PC-3 (cell line): Measurements from ENCODE around the gene RPL19.

Source experiments
- EZH2 ChIP-seq: fragments of 300-600 bp; sonication (generic); IDR thresholded peaks from one replicate; pipeline ENCODE4 v1.6.1; 2017; ENCODE audit warnings: antibody characterized with exemption, mild to moderate bottlenecking, low read length; ENCODE audit not compliant: unreplicated experiment
- TF ChIP-seq, protein P1 (sequence below): fragments of 300-600 bp; sonication (generic); conservative IDR thresholded peaks from 2 replicates; pipeline ENCODE4 v1.5.1; 2017; ENCODE audit warnings: antibody characterized with exemption, low read depth, mild to moderate bottlenecking, low read length

DNA sequence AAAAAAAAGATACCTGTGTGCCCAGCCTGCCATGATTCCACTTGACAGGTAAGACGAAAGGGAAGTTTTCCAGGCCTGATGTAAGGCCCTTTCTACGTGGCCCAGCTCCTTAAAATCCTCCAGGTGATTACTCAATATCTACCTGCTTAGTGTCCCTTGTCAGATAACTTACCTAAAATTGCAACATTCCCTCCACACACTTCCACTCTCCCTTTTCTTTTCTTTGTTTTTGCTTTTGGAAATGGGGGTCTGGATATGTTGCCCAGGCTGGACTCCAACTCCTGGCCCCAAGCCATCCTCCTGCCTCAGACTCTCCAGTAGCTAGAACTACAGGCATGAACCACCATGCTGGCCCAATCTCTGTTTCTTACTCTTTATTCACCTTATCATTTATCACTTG lies 41.5 kb upstream of the RPL19 start:
- TF ChIP-seq, protein P1, sequence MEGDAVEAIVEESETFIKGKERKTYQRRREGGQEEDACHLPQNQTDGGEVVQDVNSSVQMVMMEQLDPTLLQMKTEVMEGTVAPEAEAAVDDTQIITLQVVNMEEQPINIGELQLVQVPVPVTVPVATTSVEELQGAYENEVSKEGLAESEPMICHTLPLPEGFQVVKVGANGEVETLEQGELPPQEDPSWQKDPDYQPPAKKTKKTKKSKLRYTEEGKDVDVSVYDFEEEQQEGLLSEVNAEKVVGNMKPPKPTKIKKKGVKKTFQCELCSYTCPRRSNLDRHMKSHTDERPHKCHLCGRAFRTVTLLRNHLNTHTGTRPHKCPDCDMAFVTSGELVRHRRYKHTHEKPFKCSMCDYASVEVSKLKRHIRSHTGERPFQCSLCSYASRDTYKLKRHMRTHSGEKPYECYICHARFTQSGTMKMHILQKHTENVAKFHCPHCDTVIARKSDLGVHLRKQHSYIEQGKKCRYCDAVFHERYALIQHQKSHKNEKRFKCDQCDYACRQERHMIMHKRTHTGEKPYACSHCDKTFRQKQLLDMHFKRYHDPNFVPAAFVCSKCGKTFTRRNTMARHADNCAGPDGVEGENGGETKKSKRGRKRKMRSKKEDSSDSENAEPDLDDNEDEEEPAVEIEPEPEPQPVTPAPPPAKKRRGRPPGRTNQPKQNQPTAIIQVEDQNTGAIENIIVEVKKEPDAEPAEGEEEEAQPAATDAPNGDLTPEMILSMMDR: no peak
- no peak for TF ChIP-seq EZH2
